Cerebellar cortex (tissue), 1 donor: ENCODE measurements around the gene SNRPB2.

Experiments used
- DNase-seq: peaks from one replicate; pipeline ENCODE4 v3.0.0-alpha.2; 2015; ENCODE audit warnings: low spot score

SNRPB2 gene

DNA sequence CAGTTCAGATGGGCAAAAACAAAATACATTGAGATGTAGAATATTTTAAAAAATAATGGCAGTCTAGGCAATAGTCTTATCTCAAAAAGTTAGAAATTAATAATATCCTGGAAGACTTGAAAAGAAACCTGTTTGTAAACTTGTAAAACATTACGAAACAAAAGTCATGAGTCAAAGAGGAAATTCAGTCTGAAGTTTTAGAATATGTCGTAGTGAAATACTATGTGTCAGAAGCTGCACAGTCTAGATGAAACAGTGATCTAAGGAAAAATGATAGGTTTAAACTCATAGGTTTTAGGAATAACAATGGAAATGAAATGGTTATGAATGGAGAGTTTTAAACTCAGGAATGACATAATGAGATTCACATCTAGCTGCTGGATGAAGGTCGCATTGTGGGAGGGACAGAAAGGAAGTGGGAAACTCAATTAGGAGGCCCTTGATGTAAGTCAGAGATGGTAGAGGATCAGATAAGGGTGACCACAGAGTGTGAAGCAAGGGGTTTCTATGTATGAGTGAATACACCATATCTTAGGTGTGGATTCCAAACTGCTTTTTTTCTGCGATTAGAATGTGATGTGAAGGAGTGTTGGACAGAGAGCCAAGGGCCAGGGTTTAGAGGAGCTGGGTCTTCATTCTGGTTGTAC lies 2.8 kb downstream of the SNRPB2 start:
- DNase-seq, result no peak

DNA sequence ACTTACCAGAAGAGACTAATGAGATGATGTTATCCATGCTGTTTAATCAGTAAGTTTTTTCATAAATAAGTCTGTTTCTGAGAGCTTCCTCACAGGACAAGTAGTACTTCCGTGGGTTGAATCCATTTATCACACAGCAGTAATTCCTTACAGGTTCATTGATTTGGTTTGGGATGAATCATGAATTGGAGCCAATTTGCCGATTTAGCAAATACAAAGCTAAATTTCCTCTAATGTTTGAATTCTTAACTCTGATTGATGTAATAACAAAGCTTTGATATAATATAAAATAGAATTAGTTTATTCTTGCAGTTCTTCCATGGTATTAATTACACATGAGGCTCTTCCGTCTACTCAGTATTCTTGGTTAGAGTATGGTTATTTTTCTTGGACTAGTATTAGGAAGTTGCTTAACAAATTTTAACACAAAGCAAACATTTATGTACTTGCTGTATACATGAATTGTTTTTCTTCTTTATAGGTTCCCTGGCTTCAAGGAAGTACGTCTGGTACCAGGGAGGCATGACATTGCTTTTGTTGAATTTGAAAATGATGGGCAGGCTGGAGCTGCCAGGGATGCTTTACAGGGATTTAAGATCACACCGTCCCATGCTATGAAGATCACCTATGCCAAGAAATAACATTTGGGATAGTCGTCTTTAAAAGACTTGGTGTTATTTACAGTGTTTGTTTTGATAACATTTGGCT lies 10.7 kb downstream of the SNRPB2 start:
- no peak for DNase-seq

DNA sequence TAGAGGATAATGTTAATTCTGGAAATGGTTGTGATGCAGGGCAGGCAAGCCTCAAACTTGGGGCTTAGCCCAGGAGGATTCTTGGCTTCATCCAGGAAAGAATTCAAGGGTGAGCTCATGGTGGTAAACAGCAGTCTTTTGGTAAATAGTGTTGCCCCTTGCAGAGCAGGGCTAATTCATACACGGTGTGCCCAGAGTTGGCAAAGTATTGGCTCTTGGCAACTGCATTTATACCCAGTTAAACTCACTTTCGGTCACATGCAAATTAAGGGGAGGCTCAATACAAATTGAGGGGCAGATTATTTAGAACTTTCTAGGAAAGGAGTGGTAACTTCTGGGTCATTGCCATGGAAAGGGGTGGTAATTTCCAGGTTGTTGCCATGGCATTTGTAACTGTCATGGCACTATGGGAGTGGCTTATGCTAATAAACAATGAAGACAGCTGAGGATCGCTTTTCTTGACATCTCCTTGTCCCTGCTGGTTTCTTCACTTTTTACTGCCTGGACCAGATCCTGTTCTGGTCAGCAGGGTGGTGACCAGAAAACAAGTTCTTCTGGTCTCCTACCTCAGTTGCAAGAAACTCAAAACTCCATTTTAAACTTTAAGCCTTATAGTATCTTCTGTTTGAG lies 14.5 kb downstream of the SNRPB2 start:
- DNase-seq, result peak; percentile 9

DNA sequence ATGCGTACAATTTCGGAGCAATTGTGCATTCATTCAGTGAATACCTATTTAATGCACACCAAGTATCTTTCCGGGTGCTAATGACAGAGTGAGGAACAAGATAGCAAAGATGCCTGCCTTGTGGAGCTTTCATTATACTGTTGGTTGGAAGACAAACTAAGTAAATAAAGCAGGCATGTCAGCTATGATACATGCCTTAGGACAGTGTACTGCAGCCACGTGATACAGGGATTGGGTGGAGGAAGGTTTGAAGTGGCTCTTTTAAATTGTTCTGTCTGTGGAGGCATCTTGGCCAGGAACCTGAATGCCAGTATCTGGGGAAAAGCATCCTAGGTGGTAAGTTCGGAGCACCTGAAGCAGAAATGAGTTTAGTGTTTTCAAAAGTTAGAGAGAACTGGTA lies 15.4 kb downstream of the SNRPB2 start:
- DNase-seq, result no peak

DNA sequence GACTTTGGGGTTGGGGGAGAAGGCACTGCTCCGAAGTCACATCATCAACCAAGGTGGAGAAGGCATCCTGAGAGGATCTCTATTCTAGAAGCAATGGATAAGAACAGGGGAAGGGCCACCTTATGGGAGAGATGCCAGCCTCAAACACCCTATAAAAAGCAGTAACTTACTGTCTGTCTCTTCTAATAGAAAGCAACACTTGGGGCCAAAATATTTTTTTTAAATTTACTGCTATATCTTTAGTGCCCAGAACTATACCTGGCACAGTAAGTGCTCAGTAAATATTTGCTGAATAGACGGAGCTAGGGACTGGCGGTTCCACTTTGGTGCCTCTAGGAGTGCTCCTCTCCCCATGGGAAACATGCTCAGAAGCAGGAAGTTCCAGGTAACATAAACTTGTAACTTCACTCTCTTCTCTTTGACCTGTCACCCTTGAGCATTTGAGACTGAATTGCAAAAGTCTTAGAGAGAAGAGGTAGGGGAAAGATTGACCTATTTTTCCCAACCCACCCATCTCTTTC lies 17.5 kb downstream of the SNRPB2 start:
- no peak for DNase-seq

DNA sequence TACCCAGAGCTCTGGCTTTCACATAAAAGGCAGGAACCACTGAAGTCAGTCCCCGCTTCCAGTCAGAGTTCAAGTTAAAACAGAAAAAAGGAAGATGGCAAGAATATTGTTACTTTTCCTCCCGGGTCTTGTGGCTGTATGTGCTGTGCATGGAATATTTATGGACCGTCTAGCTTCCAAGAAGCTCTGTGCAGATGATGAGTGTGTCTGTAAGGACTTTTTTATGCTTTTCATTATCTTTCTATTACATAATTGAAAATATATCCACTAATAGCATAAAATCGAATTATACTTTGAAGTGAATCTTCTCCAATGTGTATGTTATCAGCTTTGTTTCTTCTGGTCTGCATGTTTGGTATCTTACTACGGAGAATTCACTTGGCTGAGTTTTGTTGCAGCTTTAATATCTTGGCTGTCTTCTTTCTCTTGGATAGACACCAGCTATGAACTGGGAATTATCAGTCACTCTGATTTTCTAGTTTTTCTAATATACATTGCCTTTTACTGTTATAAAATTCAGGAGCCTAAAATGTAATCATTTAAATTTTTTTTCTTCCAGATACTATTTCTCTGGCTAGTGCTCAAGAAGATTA lies 18.6 kb downstream of the SNRPB2 start, which contains the start of gene OTOR:
Gene OTOR (plus strand): TSS at position 51 of the 593 bp plus-strand sequence. CDS start 44 bp downstream, at position 95.
- DNase-seq, result no peak

DNA sequence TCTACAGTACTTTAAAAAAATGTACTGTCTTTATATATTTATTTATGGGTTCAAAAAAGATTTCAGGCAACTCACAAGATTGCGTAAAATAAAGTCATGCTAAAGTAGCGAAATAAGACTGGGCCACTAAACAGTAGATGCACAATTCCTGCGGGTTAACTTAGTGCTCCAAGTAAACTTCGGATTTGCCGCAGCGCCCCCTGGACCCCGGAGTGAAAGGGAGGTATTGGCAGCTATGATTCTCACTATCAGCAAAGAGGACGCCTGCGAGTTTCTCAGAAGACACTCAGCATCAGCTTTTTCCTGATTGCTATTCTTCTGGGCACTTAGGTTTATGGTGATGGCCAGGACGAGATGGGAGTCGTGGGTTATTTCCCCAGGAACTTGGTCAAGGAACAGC lies 19.7 kb downstream of the SNRPB2 start:
- DNase-seq, result no peak

DNA sequence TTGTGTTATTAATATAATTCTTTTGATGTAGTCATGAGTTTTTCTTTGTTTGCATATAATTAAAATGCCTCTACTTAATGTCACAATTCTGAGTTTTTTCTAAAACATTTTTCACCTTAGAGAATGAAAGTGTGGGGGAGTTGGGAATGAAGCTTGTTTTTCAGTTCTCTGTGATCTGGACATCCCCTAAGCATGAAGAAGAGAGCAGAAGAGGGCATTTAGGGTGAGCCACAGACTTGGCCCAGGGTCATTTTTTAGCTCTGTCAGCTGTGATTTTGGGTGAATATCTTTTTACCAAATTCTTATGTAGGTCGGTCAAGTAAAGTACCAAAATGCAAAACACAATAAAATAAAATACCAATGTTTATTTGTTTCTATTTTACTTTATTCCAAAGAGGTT lies 22.3 kb downstream of the SNRPB2 start:
- no peak for DNase-seq

DNA sequence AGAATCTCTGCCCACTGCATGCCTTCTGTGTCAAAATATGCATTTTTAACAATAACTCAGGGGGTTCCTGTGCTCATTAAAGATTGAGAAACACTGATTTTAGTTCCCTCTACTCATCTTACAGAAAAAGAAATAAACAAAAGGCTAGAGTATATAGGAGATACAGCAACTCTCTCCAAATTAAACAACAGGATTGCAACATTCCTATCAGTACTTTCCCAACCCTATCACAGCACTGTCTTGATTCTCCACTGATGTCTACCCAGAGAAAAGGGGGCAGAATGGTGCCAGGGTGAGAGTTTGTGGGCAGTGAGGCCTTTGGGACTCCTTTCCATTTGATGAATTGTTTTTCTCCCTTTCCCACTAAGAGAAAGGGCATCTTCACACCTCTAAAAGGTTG lies 23.1 kb downstream of the SNRPB2 start:
- DNase-seq, result no peak

DNA sequence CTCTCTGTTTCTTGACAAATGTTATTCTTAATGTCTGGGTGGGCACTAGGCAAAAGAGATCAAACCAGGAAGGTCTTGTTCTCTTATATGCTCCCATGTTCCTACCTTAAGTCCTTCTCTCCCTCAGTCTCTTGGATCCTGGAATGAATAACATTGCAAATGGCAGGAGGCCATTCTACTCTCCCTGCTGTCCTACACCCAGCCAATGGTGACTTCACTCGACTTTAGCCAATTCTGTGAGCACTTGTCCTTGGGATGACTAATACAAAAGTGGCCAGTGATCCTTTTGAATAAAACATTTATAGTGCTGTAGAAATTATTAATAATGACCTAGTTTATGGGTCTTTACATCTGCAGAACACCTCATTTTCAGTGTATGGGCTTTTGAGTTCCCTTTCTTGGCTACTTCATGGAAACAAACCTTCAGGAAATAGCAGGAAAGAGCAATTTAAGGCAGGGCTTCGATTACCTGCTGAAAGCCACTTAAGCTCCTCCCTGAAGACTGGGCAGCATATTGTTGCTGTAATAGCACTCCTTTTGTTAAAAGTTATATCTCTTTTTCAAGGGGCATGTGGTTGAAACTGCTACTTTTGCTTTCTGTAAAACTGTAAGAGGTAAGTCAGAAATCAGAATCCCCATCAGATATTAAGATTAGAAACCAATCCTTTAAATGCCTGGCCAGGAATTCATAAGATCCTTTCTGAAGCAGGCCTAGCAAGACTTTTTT lies 28.8 kb downstream of the SNRPB2 start:
- DNase-seq, result no peak

DNA sequence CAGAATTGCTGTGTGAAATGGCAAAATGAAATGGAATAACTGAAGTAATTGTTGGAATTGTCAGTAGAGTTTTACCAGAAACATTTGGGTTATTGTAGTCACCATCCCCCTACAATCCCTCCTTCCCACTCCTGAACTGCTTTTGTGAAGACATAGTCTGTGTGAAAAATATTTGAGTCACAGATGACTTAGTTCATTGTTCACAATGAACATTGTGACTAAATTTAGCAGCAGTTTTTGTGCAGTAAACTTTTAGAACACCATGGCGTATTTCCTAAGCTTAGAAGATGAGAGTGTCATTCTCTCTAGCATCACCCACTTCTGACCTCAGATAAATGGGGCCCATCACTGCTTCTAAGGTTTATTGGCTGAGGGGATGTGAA lies 29.3 kb downstream of the SNRPB2 start:
- DNase-seq, result no peak

DNA sequence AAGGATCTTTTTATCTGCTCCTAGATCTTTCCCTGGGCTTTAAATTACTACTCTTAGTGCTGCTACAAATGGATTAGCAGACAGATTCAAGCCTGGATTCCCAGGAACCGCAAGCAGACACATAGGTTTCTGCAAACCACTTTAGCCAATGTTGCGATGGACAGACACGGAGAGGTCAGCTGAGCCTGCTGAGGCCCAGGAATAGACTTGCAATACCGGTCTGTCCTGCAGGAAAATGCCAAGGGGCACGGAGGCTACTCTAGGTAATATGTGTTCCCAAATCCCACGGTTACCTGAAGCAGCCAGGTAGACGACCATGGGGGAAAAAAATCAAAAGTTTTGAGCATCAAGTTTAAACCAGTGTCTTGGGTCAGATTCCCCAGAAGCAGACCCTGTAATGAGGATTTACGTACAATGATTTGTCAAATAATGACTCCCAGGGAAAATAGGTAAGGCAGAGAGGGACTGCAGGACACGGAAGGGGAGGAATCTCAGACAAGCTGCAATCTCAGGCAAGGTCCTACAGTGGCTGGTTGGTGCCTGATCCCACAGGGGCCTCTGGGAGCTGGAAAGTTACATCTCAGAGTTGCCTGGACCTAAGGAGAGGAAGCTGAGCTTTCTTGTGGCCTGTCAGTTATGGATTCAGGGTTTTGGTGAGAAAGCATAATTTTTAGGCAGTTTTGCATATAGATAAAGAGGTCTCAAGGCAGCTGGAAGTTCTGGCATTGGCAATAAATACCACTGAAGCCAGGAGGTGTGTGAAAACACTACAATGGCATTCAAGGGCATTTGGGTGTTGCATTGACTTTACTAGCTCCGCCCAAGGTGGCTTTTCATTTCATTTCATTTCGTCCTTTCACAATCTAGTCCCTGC lies 30.8 kb downstream of the SNRPB2 start:
- DNase-seq, result no peak

DNA sequence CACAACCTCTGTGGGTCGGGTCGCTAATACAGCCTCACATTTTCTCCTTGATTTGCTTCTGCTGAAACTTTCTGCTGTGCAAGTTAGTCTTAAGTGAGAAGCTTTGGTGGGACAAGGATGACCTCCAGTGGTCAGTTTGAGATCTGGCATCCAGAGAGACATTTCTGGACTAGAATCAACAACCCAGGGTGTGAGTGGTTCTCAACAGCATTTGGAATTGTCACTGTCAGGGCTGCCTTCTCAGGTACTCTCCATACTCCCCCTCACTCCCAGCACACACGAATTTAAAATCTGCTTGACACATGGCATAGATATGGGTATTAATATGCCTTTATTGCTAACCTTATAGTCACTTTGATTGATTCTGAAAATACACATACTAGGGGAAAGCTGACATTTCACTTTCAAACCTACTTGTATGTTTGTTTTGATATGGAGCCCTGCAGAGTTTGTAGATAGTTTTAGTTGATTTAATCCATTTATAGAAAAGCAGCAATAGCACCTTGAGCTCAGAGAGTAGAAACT lies 31.5 kb downstream of the SNRPB2 start:
- DNase-seq, result peak; percentile 82

DNA sequence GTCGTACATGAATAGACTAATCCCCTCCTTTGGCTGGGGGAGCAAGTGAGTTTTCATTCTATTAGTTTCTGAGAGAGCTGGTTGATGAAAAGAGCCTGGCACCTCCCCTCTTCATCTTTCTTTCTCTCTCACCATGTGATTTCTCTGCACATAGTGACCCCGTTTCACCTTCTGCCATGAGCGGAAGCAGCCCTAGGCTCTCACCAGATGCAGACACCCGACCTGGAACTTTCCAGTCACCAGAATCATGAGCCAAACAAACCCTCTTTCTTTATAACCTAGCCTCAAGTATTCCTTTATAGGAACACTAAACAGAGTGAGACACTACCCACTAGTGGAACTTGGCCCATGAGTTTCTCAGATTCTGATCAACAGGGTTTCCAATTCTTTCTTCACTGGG lies 34.7 kb downstream of the SNRPB2 start:
- DNase-seq, result no peak

DNA sequence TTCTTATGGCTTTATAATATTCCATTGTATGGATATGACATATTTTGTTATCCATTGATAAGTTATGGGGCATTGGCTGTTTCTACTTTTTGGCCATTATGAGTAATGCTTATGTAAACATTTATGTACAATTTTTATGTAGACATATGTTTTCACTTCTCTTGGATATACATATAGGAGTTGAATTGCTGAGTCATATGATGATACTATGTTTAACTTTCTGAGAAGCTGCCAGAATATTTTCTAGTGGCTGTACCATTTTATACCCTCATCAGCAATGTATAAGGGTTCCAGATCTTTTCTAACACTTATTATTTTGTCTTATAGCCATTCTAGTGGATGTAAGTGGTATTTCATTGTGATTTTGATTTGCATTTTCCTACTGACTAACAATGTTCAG lies 41.4 kb downstream of the SNRPB2 start:
- no peak for DNase-seq

DNA sequence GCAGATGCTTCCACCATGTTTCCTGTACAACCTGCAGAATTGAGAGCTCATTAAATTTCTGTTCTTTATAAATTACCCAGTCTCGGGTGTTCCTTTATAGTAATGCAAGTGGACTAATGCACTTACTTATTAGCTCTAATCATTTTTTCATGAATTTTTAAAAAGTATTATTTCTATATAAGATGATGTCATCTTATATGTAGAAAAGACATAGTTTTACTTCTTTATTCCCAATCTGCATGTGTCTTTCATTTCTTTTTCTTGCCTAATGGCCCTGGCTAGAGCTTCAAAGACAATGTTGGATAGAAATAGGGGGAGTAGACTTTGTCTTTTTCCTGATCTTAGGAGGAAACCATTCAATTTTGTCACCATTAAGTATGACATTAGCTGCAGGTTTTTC lies 46.1 kb downstream of the SNRPB2 start:
- DNase-seq, result no peak

DNA sequence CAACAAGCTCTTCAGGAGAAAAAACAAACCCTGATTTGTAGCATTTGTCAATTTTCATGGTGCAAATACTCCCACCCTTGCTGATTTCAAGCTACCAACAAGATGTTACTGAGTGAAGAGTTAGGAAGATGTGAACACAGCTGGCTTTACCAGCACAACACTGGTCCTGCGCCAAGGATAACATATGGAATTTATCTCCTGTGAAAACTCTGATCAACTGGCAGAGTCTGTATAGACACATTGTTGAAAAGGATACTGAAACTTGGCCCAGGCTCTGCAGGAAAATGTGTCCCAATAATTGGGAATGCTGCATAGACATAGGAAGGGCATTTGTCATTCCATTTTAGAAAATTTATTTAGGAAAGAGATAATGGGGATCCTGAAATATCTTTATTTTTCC lies 47.3 kb downstream of the SNRPB2 start:
- DNase-seq, result no peak

DNA sequence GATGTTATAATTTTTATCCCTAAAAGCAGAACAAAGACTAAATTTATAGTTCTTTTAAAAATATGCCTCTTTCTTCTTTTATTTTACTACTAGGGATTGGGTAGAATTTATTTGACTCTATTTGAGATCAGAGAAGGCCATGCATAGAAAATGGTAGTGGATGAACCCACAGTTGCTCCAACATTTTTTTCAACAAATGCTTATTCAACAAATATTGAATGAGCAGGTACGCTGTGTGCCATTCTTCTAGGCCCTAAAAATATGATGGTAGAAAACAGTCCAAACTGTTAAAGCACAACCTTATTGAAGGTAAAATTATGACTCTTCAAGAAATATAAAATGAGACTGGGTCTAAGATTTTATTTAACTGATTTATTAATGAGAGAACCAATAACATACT lies 48.3 kb downstream of the SNRPB2 start:
- no peak for DNase-seq

DNA sequence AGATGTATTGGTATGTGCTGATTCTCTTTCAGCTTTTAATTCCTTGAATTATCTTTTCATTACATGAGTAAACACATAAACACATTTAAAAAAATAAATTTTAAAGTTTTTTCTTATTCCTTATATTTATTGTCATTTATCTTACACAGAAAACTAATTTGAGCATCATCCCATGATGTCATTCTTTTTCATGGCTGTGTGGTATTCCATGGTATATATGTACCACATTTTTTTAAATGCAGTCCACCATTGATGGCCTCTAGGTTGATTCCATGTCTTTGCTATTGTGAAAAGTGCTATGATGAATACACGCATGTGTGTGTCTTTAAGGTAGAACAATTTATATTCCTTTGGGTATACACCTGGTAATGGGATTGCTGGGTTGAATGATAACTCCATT lies 51.7 kb downstream of the SNRPB2 start:
- no peak for DNase-seq

DNA sequence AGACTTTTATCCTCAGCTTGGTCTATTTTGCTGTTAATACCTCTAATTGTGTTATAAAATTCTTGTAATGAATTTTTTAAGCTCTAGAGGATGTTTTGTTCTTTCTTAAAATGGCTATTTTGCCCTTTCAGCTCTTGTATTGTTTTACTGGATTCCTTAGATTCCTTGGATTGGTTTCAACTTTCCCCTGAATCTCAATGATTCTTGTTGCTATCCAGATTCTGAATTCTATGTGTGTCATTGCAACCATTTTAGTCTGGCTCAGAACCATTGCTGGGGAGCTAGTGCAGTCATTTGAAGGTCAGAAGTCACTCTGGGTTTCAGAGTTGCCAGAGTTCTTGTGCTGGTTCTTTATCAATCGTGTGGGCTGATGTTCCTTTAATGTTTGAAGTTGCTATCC lies 55.4 kb downstream of the SNRPB2 start:
- DNase-seq, result no peak
